IPS-NIHi7 (cell line): ENCODE results near the gene OR4D1.
A peak's percentile ranks its signal among the peaks of the same experiment; 100 is the strongest.

Source experiments
- DNase-seq: peaks from one replicate; pipeline ENCODE4 v3.0.0; 2012; ENCODE audit warnings: mixed read lengths; ENCODE audit errors: extremely low spot score

The OR4D1 gene

DNA sequence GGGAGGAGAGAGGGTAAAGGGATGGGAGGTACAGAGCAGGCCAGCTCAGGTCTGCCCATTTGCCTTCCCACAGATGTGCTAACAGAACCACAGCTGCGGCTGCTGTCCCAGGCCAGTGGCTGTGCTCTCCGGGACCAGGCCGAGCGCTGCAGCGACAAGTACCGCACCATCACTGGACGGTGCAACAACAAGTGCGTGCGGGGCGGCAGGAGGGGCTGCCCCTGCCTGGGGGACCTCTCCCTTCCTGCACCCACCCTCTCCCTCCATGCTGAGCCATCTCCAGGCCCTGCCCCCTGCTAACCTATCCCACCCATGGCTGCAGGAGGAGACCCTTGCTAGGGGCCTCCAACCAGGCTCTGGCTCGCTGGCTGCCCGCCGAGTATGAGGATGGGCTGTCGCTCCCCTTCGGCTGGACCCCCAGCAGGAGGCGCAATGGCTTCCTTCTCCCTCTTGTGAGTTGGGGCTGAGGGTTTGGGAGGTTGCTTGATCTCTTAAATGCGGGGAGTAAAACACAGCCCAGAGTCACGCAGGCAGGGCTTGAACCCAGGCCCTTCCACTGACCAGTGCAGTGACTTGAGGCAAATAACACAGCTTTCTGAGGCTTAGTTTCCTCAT, 45.6 kb downstream of the OR4D1 start:
- peak; percentile 59 for DNase-seq

DNA sequence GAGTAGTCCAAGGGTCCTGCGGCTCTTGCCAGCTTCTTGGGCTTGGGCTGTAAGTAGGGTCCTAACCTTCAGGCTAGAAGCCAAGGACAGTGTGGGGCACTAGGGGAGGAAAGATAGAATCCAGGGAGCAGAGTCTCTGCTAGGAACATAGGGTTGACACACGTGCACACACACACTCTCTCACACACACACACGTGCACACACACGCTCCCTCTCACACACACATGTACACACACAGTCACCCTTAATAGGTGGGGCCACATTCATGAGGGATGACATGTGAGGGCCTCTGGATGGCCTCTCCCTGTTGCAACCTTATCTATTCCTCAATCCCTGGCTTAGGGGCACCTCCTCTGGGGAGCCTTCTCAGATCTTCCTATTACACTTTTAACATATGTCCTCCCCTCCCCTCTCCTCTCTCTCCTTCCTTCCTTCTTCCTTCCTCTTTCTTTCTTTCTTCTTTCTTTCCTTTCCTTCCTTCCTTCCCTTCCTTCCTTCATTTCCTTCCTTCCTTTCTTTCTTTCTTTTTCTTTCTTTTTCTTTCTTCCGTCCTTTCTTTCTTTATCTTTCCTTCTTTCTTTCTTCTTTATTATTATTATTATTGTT, 47.4 kb downstream of the OR4D1 start:
- no peak for DNase-seq

DNA sequence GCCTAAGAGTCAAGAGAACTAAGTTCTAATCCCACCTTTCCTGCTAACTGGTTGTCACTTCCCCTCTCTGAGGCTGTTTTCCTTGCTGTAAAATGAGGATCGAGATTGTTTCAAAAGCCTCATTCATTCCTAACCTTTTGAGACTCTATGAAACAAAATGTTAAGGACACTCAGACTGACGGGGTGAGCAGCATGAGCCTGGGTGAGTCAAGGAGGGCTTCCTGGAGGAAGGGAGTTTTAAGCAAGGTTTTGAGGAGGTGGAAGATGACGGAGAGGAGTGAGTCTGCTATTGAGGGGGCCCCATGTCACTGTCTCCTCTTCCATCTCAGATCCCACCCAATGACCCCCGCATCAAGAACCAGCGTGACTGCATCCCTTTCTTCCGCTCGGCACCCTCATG, 48.4 kb downstream of the OR4D1 start:
- DNase-seq = no peak

DNA sequence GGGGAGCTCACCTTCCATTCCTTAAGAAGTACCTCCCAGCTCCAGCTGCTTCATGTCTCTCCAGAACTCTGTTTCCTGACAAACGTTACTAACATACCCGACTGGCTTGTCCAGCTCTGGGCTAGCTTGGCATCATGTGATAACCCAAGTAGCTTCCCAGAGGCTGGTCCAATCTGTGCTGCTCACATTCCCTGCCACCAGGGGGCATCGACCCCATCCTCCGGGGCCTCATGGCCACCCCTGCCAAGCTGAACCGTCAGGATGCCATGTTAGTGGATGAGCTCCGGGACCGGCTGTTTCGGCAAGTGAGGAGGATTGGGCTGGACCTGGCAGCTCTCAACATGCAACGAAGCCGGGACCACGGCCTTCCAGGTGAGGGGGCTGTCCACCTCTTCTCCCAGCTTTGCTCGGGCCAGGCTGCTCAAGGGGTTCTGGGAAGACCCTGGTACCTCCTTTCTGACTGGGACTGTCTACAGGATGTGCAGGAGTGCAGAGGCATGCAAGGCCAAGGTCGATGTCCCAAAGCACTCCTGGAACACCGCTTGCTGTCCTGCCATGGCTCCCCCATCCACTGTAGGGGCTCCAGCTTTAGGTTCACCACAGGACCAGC, 51.9 kb downstream of the OR4D1 start:
- DNase-seq = peak; percentile 85

DNA sequence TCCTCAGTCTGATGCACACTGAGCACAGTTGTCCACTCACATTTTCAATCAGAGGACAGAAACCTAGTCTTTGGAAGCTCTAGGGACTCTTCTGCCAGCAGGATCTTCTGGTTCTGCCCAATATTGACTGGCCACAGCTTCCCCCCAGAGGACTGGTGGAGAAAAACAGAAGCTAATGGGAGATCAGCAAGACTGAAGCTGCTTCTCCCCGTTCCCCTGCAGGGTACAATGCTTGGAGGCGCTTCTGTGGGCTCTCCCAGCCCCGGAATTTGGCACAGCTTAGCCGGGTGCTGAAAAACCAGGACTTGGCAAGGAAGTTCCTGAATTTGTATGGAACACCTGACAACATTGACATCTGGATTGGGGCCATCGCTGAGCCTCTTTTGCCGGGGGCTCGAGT, 54.7 kb downstream of the OR4D1 start:
- DNase-seq = no peak

DNA sequence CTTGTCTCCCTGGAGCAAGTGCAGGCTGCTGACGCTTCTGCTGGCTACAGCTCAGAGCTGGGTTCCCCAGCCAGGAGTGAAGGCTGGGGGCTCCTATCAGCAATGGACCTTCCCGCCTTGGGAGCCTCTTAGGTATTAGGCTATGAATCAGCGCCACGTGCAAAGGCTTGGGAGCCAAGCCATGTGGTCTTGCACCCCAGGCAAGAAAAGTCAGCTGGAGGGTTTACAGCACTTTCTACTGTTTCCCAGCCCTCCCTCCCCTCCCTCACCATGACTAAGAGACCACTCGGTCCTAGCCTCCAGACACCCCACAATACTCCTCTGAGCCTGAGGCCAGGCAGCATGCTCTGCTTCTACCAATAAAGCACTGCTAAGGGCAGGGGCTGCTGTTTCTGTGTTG, 56.6 kb downstream of the OR4D1 start:
- DNase-seq = no peak

DNA sequence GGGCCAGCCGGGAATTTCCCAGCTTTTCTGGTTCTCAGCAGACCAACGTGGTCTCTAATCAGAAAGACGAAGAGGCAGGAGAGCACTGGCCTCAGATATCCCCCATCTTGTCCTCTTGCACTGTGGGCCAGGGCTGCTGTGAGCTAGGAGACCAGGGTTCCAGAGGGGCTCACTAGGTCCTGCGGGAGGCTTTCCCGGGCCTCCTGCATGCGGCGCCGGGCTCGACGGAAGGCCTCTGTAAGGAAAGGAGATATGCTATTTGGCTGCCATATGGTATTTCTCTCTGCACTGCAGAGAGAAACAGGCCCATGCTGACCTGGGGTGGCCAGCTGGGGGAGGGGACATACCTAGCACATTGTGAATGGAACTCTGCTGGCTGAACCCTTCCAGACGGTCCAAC, 57.8 kb downstream of the OR4D1 start:
- DNase-seq = no peak

DNA sequence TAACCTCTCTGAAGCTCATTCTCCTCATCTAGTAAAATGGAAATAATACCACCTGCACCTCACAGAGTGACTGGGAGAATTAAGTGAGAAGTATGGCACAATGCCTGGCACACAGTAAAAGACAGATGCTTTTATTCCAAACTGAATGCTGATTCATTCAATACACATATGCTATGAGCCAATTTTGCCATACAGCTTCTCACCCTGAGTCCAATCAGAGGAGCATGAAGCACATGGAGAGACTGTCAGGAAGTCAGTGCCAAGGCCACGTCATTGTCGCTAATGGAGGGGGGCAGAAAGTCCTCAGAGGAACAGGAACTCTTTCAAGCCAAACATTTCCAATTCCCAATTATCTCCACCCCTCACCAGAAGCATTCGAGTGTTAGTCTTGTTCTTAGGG, 59.3 kb downstream of the OR4D1 start:
- DNase-seq = no peak

DNA sequence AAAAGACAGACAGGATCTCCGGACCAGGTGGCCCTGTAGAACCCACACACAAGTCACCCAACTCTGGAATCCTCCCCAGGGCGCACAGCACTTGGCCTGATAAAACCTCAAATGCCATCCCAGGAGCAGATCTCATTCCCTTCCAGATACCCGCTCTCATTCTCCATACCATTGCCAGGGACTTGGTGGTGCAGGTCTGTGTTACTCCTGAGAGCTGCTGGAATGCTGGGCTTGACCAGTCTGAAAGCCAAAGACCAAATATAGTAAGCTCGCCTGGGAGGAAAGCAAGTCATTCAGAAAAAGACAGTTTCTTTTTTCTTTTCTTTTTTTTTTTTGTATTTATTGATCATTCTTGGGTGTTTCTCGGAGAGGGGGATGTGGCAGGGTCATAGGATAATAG, 60.2 kb downstream of the OR4D1 start:
- DNase-seq = no peak
